KG1 (cell line): ENCODE data around the gene HOXA5.

ENCODE experiments used
- DNase-seq: peaks from one replicate; lab custom pipeline; 2025; lab: John Stamatoyannopoulos, UW

HOXA5 gene

DNA sequence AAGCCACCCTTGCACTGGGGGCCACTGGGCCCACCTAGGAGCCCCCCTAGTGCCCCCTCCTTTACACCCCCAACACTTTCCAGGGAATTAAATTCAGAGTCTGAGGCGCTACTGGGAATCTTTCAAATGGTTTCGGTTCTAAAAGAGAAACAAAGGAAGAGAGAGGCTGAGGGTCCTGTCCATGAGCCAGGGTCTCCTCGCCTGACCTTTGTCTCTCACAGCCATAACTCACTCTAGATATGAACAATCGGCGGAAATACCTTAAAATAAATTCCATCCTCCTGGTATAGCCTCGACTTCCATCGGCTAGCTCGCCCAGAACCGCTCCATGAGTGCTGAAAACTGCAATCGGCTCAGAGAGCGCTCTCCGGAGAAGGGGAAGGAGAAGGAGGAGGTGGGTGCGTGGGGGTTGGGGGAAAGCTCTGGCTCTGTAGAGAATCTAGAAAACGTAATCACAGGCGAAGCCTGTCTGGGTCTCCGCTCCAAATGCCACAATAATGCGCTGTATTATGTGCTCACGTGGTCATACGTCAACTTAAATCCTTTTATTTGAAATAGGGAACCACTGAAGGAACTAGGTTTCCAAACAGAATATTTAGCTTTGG, 25.5 kb downstream of the HOXA5 start:
- no peak for DNase-seq

DNA sequence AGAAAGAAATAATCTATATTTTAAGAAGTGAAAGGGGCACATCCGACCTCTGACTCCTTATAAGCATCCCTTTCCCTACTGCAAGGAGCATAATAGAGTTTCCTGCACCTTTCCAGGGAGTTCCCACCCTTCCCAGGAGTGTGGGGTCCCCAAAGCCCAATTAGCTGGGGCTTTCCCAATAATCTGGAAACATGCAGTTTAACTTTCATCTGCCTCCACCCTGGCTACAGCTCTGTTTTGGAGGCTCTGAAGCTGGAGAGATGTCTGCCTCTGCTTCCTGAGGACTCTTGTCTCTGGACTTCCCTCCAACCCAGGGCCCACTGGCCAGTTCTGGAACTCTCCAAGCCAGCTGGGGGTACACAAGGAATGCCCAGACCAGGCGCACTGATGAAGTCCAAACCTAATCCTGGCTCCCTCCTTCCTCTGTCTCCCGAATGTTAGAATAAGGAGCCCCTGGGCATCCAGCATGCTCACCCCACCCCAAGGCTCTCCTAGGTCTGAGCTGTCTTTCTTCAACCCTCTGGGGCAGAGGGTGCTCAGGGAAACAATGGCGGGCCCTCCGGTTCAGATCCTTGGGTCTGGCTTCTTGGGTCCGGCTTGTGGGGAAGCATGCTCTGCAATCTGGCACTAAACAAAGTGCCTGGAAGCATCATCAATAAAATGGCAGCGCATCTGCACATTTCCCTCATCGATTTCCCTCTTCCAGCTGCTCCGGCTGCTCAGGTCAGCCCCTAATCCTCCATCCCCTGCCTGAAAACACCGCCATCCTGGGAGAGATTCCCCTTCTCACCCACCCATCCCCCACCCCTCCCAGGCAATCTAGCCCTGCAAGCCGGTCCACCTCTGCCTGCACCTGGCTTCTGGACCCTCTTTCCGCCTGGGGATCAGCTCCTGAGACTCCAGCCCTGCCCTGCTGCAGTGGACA, 26.3 kb downstream of the HOXA5 start:
- no peak for DNase-seq

DNA sequence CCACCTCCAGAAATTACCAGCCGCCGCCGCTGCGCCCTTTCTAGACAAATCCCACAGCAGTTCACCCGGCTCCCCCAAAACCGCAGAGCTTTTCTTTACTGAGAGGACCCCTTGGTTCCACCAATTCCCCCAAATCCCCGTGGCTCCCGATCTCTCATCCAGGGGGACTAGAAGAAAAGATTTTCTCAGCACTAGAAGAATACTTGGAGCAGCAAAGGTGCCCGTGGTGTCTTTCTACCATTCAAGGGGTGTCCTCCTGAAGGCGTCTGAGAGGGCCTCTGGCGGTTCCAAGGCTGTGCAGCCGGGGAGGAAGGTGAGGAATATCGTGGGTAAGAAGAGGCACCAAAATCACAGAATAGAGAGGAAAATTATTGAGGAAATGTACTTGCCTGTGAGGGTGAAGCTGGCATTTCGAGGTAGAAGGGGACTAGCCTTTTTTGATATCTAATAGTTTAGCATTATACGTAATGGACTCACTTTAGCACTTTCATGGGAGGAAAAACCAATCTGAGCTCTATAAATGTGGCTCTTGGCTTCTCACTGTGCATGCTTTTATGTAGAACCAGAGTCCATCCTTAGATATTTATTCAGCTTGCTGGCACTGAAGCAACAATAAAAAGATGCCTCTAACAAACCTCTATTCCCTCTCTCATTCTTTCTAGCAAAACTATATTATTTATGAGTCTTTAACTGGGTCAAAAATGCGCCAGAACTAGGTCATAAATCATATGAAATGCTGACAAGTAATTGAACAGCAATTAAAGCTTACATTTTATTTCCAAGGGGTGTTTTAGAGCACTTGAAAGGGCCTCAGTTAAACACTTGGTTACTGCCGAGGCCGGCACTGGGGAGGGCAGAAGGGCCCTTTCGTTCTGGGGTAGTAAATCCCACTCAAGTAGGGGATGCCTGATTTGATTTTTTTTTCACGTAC, 27.2 kb downstream of the HOXA5 start:
- DNase-seq: no peak

DNA sequence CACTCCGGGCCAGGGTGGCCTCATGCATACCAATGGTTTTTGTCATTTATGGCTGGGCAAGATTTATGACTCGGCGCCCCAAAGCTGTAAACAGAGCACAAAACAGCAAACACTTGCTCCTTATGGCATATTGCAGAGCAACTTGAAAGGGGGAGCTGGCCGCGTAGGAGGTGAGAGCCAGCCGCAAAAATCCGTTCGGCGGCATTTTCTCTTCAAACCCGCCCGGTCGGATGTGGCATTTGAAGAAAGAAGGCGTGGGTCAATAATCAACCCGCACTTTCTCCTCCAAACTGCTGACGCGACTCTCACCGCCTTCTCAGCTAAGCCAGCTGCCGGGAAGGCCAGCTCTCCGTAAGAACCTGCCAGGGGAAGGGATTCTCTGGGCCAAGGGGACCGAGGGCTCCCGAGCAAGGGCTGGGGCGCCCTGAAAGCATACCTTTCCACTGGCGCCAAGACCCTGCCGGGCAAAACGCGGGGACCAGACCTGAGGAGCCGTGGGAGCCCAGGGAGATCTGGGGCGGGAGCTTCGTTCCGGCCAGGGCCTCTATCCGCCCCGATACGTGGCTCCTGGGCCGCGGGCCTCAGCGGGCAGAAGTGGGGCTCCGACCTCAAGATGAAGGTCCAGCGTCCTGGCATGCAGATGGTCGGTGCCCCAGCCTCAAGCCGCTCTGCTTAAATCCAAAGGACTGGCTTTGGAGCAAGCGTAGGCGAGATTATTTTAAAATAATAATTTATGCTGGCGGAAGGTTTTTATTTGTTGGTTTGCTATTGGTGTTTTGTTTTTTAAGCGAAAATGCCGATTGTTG, 28.1 kb downstream of the HOXA5 start:
- DNase-seq: no peak

DNA sequence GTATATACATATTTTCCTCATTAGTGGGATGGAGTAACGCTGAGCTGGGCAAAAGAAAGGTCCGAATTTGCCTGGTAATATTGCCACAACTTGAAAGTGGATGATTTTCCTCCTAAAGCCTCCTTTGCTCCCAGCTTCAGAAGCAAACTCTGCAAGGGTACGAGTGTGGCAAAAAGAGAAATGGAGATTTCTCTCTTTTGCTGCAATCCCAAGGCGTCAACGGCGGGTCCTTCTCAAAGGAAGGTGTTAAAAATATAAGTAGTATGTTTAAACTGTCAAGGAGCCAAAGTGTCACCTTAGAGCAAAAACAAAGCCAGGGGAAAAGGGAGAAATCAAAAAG, 28.6 kb downstream of the HOXA5 start:
- DNase-seq: no peak

DNA sequence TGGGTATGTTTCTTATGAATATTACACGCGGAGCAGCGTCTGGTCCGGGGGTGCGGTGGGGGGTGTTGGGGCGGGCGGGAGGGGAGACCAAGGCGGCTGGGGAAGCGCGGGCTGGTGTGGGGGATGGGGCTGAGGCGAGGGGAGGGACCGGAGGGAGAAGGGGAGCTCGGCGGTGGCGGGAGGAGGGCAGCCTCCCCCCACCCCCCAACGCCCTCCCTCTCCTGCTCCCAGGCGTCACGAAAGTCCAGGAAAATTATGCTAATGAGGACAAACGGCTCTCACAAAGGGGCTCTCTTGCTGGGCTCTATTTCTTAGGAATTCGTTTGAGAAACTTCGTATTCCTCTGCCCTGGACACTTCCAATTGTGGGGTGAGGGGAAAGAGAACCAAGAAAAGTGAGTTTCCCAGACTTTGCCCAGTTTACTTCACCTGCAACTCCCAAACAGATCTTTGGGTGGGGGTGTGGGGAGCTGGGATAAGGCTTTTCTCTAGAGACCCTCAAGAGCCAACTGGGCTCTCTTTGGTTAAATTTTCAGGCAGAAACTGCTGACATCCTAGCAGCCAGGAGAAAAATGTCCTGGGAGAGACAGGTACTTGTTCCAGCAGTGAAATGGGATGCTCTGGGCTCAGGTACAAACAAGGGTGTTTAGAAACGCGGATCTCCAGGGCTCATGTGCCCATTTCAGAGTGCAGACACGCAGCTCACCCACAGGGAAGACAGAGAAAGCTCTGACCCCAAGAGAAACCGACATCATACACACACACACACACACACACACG, 29.3 kb downstream of the HOXA5 start:
- DNase-seq: no peak

DNA sequence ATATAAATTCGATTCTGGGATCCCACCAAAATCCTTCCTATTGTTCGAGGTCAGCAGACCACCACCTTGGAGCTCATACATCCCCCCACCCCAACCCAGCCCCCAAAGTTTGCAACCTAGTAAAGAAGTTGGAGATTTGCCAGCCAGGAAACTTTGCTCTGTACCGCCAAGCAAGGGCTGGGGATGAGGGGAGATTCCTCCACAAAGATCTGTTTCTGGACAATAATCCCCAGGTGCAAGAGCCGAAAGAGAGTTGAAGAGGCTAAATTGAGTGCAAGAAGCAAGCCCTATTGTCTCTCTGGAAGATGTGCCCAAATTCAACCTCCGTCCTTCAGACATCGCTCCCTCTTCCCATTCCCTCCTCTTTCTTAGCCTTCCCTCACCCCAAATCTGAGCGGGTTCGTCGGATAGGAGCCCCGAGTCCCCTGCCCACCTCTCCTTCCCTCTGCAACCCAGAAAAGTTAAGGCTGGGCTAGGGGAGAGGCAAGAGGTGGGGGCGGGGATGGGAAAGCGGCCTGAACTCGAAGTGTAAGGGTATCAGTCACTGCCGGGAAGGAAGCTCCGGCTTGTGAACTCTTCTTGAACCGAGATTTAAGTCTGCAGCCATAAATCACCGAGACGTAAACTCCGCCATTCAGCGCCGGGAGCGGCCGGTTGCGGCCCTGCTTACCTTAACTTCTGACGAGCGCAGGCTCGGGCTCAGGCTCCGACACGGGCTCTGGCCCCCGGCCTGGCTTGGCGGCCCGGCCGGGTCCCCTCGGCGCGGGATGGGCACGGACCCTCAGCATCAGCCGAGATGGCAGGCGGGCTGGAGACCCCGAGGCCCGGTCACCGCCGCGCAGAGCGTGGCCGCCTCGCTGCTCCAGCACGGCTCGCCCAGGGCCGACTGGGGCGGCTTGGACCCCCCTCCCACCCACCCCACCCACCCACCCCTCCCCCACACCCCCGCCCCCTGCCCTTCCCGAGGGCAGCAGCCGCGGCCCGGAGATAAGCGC, 30.2 kb downstream of the HOXA5 start:
- no peak for DNase-seq

DNA sequence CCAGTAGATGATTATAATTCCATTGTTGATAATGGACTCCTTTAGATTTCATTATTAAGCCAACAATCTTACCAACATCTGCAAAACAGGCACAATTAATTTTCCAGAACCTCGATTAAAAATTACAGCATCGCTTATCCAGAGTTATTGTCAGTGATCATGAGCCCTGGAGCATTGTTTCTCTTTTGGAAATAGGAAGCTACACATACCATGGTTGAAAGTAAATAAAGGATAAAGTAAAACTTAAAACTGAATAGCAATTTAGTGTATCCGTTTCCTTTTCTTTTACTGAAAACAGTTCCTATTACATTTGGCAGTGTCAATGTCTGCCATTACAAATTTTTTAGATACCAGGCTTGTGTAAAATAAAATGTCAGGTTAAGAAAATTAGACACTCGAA, 31.1 kb downstream of the HOXA5 start:
- no peak for DNase-seq

DNA sequence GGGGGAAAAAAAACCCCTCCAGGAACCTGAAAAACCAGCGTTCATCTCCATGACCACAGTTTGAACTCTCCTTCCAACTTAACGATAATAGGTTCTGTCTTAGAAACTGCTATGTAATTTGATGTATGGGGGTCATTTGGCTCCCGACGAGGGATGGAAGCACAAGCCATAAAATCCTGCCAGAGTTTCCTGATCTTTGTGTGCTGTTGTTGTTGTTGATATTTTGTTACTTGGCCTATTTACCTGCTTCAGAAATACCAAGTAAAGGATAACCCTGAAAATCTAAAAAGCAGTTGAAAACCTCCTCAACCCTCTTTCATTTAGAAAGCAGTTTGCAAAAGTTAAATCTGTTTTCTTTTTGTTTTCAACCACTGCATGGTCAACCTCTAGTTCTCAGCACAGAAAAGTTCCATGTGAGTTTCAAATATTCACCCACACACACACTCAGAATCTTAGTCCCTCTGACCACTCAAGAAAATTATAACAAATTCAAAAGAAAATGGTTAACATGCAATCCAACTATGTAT, 31.7 kb downstream of the HOXA5 start:
- DNase-seq: no peak

DNA sequence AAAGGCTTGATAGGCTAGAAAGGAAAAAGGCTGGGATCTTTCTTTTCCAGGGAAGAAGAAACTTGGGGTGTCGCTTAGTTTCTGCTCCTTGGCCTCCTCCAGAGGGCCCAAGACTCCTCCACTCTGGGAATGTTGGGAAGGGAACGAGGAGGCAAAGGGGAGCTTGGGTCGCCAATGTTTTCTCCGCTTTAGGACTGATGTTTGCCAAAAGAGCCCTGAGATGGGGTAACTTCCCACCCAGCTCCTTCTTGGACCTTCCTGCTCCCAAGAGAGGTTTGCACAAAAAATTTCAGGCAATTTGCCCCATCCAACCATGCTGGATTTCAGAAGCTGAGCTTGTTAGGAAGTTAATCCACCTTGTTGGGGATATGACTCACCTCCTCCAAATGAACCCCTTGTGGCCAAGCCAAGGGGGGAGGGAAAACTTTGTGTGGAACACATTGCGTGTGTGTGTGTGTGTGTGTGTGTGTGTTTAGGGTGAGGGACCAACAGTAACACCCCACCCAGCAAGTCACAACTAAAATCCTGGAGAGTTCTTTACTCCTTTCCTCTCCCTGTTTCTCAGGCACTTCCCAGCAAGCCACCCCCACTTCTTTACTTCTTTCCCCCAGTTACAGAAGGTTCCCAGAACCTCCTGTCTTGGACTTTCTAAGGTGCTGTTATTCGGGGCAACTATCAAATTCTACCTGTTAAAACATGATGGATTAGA, 32.3 kb downstream of the HOXA5 start:
- no peak for DNase-seq

DNA sequence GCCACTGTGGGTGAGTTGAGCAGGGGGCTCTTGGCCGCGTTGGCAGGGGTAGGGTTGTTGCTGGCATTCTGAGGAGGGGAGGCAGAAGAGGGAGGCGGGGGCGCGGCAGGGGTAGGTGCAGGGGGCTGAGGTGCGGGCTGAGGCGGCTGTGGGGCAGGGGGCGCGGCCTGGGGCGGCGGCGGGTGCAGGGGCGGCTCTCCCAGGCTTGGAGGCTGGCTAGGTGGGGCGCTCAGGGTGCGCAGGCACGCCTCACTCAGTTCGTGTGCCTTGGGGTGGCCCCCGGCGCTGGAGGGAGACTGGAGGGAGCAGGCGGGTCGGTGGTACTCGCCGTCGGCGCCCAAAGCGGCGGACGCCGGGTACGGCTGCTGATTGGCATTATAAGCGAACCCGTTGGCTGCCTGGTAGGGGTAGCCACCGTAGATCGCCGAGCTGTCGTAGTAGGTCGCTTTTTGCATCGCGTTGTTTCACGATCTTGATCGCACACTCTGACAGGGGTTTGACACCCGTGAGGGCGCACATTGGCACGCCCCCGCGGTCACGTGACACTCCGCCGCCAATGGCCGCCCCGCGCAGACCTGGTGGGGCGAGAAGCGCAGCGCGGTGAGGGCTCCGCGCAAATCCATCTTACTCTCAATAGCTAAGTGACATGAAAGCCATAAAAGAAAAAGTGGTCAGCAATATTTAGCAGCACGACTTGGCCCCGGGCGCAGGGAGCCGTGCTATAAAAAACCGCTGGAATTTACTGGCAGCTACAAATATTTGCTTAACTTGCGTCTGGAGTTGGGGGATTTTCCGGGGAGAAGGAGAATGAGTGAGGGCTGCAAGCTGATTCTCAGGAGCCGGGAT, 33.1 kb downstream of the HOXA5 start:
- DNase-seq: no peak

DNA sequence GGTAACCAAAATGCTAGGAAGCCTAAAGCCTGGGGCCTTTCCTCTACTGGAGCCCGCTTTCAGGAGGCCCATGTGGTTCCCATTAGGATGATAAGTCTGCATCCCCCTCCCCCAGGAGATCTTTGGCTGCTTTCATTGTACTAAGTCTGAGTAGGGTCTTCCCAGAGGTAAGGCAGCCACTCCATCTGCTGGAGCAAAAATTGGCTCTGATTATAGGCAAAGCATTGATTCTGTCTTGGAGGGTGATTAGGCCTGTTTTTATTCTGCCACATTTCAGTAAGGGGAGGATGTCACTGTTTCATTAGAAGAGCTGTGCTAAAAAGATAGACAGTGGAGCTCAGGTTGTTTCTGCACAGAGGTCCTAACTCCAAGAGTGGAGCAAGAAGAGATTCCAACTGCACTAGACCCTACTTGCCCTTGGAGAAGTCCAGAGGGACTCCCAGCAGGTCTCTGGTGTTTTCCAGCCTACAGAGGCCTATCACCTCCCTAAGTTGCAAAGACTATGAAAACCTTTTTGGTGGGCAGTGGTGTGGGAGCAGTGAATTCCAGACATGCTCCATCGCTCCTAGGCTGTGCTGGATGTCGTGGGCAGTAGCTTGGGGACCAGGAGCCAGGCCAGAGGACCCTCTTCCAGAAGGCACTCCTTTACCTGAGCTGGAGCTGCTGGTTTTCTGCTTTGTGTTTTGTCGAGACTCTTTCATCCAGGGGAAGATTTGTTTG, 33.9 kb downstream of the HOXA5 start:
- DNase-seq: no peak

DNA sequence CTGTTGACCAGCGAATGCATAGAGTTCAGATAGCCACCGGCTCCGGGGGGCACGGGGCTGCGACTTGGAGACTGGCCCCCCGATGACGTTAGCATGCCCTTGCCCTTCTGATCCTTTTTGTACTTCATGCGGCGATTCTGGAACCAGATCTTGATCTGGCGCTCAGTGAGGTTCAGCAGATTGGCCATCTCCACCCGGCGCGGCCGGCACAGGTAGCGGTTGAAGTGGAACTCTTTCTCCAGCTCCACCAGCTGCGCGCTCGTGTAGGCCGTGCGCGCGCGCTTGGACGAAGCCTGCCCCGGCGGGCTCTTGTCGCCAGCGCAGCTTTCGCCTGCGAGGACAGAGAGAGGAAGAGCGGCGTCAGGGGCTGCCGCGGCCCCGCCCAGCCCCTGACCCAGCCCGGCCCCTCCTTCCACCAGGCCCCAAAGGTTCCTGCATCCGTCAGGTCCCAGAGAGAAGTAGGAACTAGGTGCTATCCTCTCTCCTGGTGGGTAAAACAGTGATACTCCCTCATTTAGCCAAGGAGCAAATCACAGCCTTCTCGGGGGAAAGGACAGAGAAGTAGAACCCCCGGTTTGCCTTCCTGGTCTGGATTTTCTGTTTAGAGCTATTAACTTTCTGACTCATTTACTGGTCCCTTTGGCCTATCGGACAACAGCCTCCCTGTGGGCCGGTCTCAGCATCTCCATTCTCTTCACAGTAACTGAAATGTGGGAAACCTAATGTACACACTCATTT, 34.9 kb downstream of the HOXA5 start:
- no peak for DNase-seq

DNA sequence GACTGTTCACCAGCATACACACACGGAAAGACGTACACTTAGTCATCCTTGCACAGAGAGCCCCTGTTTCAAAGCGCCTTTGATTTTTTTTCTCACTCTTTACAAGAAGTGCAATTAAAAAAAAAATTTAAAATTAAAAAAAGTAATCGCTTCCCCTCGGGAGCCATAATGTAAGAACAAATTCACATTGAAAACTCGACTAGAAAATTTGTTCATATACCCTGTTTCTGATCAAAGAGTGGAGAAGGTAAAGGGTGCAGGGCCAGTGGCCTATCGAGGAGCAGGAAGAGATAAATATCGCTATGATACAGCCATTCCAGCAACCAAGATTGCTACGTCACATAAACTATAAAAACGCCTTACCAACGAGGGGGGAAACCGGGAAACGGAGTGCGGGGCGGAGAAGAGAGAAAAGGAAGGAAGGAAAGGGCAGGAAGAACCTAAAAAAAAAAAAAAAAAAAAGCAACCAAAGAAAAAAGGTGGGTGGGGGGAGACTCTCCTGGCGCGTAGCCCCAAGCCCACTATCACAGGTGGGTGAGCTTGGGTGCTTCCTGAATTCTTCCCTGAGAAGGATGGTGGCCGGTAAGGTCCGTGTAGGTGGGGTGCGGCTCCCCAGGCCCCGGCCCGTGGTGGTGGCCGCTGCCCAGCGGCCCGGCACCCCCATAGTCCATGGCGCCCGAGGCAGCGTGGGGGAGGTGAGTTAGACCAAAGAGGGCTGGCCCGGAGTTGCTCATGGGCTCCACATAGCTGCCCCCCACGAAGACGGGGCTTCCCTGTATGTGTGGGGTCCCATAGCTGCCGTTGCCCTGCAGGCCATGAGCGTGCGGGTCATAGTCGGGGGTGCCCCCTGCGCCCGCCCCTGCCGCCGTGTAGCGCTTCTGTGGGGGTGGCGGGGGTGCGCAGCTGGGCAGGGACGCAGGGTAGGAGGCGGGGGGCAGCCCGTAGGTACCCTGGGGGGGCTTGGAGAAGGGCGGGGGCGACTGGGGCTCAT, 35.8 kb downstream of the HOXA5 start:
- DNase-seq: no peak

DNA sequence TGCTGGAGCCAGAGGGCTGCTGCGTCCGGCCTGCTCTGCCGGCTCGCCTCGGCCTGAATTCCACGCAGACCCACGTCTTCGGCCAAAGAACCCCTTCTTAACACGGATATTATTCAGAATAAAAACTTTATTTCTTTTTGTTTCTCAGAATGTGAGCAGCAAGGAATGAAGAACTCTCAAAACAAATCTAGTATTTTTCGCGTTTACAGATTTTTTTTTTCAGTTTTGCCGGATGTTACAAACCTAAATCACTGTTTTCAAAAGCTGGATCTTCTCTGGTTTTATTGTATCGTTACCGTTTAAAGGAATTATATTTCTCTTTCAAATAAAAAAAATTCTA, 36.6 kb downstream of the HOXA5 start:
- no peak for DNase-seq
